HepG2 (cell line): ENCODE data around the gene NFAT5.

Source experiments
- ARNTL ChIP-seq: sonication (generic); formaldehyde crosslinking; IDR thresholded peaks from 2 replicates; pipeline ENCODE4 v1.4.0; 2020; ENCODE audit warnings: mild to moderate bottlenecking, missing genetic modification reagents
- ATF1 ChIP-seq: IDR thresholded peaks from 2 replicates; pipeline ENCODE4 v1.6.1; 2016; ENCODE audit warnings: mild to moderate bottlenecking, control low read depth
- CTCF ChIP-seq: sonication (generic); formaldehyde crosslinking; IDR thresholded peaks from 2 replicates; pipeline ENCODE4 v1.5.0; 2020; ENCODE audit warnings: mild to moderate bottlenecking, missing genetic modification reagents, moderate library complexity
- ELF1 ChIP-seq: sonication (generic); formaldehyde crosslinking; IDR thresholded peaks from 2 replicates; pipeline ENCODE4 v1.4.0; 2020; ENCODE audit warnings: missing genetic modification reagents
- EP300 ChIP-seq, 3 experiments: sonication (generic) in 1 of 3; formaldehyde crosslinking in 1 of 3; IDR thresholded peaks; 2 replicates each; pipeline versions ENCODE4 v1.5.1 to v1.6.1; 2011 to 2020; ENCODE audit warnings: low read depth in 2 of 3, low read length in 2 of 3, borderline replicate concordance in 1 of 3, improper control_type of control experiment in 1 of 3, mild to moderate bottlenecking in 1 of 3, missing genetic modification reagents in 1 of 3, moderate library complexity in 1 of 3
- HDAC6 ChIP-seq: fragments of 200-600 bp; sonication (generic); IDR thresholded peaks from 2 replicates; pipeline ENCODE4 v1.7.0; 2017; ENCODE audit warnings: mild to moderate bottlenecking, antibody characterized with exemption, low read length, low read depth
- NR1H2 ChIP-seq: sonication (generic); formaldehyde crosslinking; IDR thresholded peaks from 2 replicates; pipeline ENCODE4 v1.8.1; 2022; ENCODE audit warnings: low read depth, missing genetic modification reagents, borderline replicate concordance
- POLR2A ChIP-seq, 2 experiments: IDR thresholded peaks; 2 replicates each; pipeline ENCODE4 v1.6.1; 2011; ENCODE audit warnings: low read depth in 2 of 2, low read length in 2 of 2, mild to moderate bottlenecking in 1 of 2, moderate library complexity in 1 of 2; ENCODE audit not compliant: insufficient read depth in 1 of 2
- PRPF4 ChIP-seq: fragments of 200-400 bp; formaldehyde crosslinking; IDR thresholded peaks from 2 replicates; pipeline ENCODE4 v1.6.1; 2016; ENCODE audit warnings: low read length, low read depth; ENCODE audit not compliant: poor library complexity, severe bottlenecking
- SAFB2 ChIP-seq: sonication (generic); formaldehyde crosslinking; IDR thresholded peaks from 2 replicates; pipeline ENCODE4 v1.5.1; 2020; ENCODE audit warnings: missing genetic modification reagents, low read depth, mild to moderate bottlenecking, borderline replicate concordance
- SNAPC5 ChIP-seq: sonication (generic); formaldehyde crosslinking; IDR thresholded peaks from 2 replicates; pipeline ENCODE4 v1.8.1; 2023; ENCODE audit warnings: mild to moderate bottlenecking, missing genetic modification reagents, borderline replicate concordance
- TFAP4 ChIP-seq: sonication (generic); IDR thresholded peaks from 2 replicates; pipeline ENCODE4 v1.6.1; 2016; ENCODE audit warnings: low read depth, borderline replicate concordance
- TOPORS ChIP-seq: sonication (generic); formaldehyde crosslinking; IDR thresholded peaks from 2 replicates; pipeline ENCODE4 v1.8.0; 2023; ENCODE audit warnings: mild to moderate bottlenecking, missing genetic modification reagents
- ZNF10 ChIP-seq: sonication (generic); formaldehyde crosslinking; IDR thresholded peaks from 2 replicates; pipeline ENCODE4 v1.4.0; 2020; ENCODE audit warnings: mild to moderate bottlenecking, low read depth, missing genetic modification reagents, borderline replicate concordance

- TF ChIP-seq SNAPC5 (no peak), ELF1 (no peak), ARNTL (no peak), TFAP4 (no peak), CTCF (CRISPR knock-in tag) (no peak), TOPORS (CRISPR knock-in tag) (no peak), EP300 (IDR thresholded peaks at IDR 0.05; ENCODE audit: low read depth in 2 of 2, low read length in 2 of 2) (no peak), EP300 (CRISPR knock-in tag; IDR thresholded peaks at IDR 0.05; ENCODE audit: borderline replicate concordance) (no peak), HDAC6 (no peak), ATF1 (CRISPR knock-in tag) (no peak), PRPF4 (no peak), SAFB2 (no peak), POLR2A (IDR thresholded peaks at IDR 0.05; ENCODE audit: insufficient read depth in 1 of 2, low read depth in 2 of 2, low read length in 2 of 2) (no peak), NR1H2 (CRISPR knock-in tag) (no peak), ZNF10 (CRISPR knock-in tag) (no peak)
Observed at GRCh38 chr16:69554495-69554894, 11.3 kb upstream of the NFAT5 start.
